Muscle of arm (tissue), 12 donors: ENCODE data around the gene LRRC23. TPM values are rescaled to one million over a fixed set of nuclear protein-coding genes. Genes with fewer than 3 reads are reported as not detected.
"Not testable (repeated sequence)": the region's sequence is repeated elsewhere in the genome, so short reads cannot be mapped to it uniquely, and the experiment has no call there.

Experiments used
- DNase-seq: peaks from one replicate; pipeline ENCODE4 v3.0.0-alpha.2; 2013
- polyA plus RNA-seq, 12 donors: library from polyadenylated mRNA; unstranded; fragments of 120-200 nt; gene quantifications; one replicate each; pipeline ENCODE4 v1.2.1, GENCODE V29; 2013; ENCODE audit not compliant: insufficient read length in 12 of 12

The LRRC23 gene
- polyA plus RNA-seq, 12 donors = 9.2 to 13.7 (median 11.4) TPM; not detected in 1

- no peak for DNase-seq
These were observed 33.3 kb upstream of the LRRC23 start for GRCh38 chr12:6871052-6871957.

DNA sequence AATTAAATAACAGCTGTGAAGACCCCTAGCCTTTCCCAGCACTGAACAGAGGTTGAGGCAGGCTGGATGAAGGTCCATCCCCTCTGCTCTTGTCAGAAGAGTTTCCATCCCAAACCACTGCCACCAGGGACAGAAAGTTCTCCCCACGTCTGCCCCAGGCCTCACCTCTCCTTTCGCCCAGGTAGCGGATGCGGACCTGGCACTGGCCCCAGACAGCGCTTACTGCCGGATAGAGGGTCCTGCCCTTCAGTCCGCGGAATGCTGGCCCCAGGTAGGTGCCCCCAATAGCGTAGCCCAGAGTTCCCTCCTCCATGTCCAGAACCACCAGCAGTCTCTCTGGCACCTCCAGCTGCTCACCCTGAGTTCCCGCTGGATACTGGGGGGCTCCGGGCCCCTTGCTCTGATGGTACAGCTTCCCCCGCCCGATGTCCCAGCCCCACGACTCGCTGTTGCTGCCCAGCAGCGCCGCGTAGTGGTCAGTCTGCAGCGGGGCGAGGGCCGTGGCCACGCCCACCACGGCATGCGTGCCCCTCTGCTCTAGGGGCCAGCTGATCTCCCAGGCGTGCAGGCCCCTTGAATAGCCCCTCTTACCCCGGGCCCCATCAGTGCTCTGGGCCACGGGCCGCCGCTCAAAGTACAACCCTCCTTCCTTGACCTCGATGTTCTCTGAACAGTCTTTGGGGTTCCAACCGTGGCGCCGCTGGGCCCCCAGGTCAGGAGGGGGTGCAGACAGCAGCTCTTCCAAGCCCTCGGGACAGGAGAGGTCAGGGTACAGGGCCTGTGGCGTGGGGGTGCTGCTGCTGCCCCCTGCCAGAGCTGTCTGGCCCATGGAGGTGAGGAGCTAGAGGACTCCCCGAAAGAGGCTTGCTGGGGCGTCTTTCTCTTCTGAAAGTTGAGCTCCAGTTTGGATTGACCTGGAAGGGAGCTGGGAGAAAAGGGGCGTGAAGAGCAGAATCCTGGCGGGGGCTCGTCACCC, 32.3 kb upstream of the LRRC23 start:
- DNase-seq = peak; percentile 90

GRCh38 chr12:6873094-6874014, 31.3 kb upstream of the LRRC23 start, which contains the start of gene SPSB2:
TSS of gene SPSB2 (minus strand) at chr12:6873303. CDS start at chr12:6872901, 402 bp downstream.
- peak; percentile 96 for DNase-seq

DNA sequence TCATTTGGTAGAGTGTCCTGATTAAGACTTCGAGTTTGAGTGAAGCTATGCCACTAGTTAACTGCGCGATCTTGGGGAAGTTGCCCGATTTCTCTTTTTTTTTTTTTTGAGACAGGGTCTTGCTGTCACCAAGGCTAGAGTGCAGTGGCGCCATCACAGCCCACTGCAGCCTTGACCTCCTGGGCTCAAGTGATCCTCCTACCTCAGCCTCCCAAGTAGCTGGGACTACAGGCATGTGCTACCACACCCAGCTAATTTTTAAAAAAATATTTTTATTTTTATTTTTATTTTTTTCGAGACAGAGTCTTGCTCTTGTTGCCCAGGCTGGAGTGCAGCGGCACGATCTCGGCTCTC, 30.6 kb upstream of the LRRC23 start:
- not testable (repeated sequence) for DNase-seq

GRCh38 chr12:6879824-6880223, 24.8 kb upstream of the LRRC23 start:
- DNase-seq = not testable (repeated sequence)

- no peak for DNase-seq
These were observed 21.4 kb upstream of the LRRC23 start for GRCh38 chr12:6883252-6883651.

- no peak for DNase-seq
These were observed 20.9 kb upstream of the LRRC23 start for GRCh38 chr12:6883683-6884082.

DNA sequence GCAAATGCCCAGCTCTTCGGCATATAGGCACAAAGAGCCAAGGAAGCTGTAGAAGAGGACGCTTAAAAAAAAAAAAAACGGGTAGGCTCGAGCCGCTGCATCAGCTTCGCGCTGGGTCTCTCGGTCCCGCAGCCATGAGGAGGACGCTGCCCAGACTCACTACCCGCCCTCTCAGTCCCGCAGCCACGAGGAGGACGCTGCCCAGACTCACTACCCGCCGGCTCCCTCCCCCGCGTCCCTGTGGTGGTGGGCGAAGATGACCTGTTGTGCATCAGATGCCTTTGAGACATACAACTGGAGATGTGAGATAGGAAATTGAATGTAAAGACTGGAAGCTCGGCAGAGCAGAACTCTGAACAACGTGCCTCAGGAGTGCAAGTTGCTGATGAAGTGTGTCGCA, 20.1 kb upstream of the LRRC23 start:
- no peak for DNase-seq

GRCh38 chr12:6886206-6886999, 18.2 kb upstream of the LRRC23 start:
- not testable (repeated sequence) for DNase-seq

- no peak for DNase-seq
These were observed 17.2 kb upstream of the LRRC23 start for GRCh38 chr12:6887460-6887859.

- DNase-seq = no peak
These were observed 16.3 kb upstream of the LRRC23 start for GRCh38 chr12:6888360-6888759.

DNA sequence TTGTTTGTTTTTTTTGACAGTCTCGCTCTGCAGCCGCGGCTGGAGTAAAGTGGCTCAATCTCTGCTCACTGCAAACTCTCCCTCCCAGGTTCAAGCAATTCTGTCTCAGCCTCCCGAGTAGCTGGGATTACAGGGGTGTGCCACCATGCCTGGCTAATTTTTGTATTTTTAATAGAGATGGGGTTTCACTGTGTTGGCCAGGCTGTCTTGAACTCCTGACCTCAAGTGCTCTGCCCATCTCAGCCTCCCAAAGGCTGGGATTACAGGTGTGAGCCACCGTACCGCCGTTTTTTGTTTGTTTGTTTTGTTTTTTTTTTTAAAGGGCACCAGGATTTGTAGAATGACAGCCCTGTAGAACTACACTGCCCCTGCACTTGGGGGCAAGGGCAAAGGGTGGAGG, 15.8 kb upstream of the LRRC23 start:
- DNase-seq = not testable (repeated sequence)

GRCh38 chr12:6889775-6890573, 14.6 kb upstream of the LRRC23 start:
- not testable (repeated sequence) for DNase-seq

- DNase-seq = peak; percentile 97
These were observed 13.6 kb upstream of the LRRC23 start for GRCh38 chr12:6890789-6891645.

- no peak for DNase-seq
These were observed 13.0 kb upstream of the LRRC23 start for GRCh38 chr12:6891646-6892001.

GRCh38 chr12:6892683-6893082, 11.9 kb upstream of the LRRC23 start:
- not testable (repeated sequence) for DNase-seq

GRCh38 chr12:6894321-6894720, 10.3 kb upstream of the LRRC23 start:
- no peak for DNase-seq

- no peak for DNase-seq
These were observed 7.7 kb upstream of the LRRC23 start for GRCh38 chr12:6896846-6897435.
